ENCODE data around the gene MSH5.

Gene MSH5

GRCh38 chr6:31744422-31744821 is 4.6 kb downstream of the MSH5 start:
- FAIRE-seq, result no peak
- TF ChIP-seq CTCF (IDR thresholded peaks at IDR 0.05; ENCODE audit: insufficient read depth, missing control alignments), result no peak
- DNase-seq (ENCODE audit: insufficient read length, low spot score), result peak; percentile 77

- FAIRE-seq (no peak), DNase-seq (ENCODE audit: insufficient read length, low spot score) (no peak)
- TF ChIP-seq CTCF (IDR thresholded peaks at IDR 0.05; ENCODE audit: insufficient read depth, missing control alignments), result no peak
Measured at GRCh38 chr6:31749301-31750036, 9.7 kb downstream of the MSH5 start.

GRCh38 chr6:31750411-31751022 is 10.7 kb downstream of the MSH5 start:
- FAIRE-seq (no peak), DNase-seq (ENCODE audit: insufficient read length, low spot score) (no peak)
- no peak for TF ChIP-seq CTCF (IDR thresholded peaks at IDR 0.05; ENCODE audit: insufficient read depth, missing control alignments)

GRCh38 chr6:31752739-31753319 is 13.0 kb downstream of the MSH5 start:
- TF ChIP-seq CTCF (IDR thresholded peaks at IDR 0.05; ENCODE audit: insufficient read depth, missing control alignments), result no peak
- FAIRE-seq (no peak), DNase-seq (ENCODE audit: insufficient read length, low spot score) (no peak)

- TF ChIP-seq CTCF (IDR thresholded peaks at IDR 0.05; ENCODE audit: insufficient read depth, missing control alignments), result no peak
- FAIRE-seq, result no peak
- DNase-seq (ENCODE audit: insufficient read length, low spot score), result no peak
Measured at GRCh38 chr6:31758281-31758680, 18.5 kb downstream of the MSH5 start.

- no peak for FAIRE-seq
- TF ChIP-seq CTCF (IDR thresholded peaks at IDR 0.05; ENCODE audit: insufficient read depth, missing control alignments), result no peak
- no peak for DNase-seq (ENCODE audit: insufficient read length, low spot score)
Measured at GRCh38 chr6:31760790-31761189, 21.0 kb downstream of the MSH5 start.

- TF ChIP-seq CTCF (IDR thresholded peaks at IDR 0.05; ENCODE audit: insufficient read depth, missing control alignments), result no peak
- FAIRE-seq, result no peak
Measured at GRCh38 chr6:31761343-31761742, 21.5 kb downstream of the MSH5 start.

More at GRCh38 chr6:31761343-31761742, 21.5 kb downstream of the MSH5 start:
- DNase-seq (ENCODE audit: insufficient read length, low spot score), result no peak
